ENCODE data around the gene CIDEB. TPM values are rescaled to one million over a fixed set of nuclear protein-coding genes. Genes with fewer than 3 reads are reported as not detected.

Gene CIDEB
- total RNA-seq, 1 donor from 2014 or later: 16.4 TPM

DNA sequence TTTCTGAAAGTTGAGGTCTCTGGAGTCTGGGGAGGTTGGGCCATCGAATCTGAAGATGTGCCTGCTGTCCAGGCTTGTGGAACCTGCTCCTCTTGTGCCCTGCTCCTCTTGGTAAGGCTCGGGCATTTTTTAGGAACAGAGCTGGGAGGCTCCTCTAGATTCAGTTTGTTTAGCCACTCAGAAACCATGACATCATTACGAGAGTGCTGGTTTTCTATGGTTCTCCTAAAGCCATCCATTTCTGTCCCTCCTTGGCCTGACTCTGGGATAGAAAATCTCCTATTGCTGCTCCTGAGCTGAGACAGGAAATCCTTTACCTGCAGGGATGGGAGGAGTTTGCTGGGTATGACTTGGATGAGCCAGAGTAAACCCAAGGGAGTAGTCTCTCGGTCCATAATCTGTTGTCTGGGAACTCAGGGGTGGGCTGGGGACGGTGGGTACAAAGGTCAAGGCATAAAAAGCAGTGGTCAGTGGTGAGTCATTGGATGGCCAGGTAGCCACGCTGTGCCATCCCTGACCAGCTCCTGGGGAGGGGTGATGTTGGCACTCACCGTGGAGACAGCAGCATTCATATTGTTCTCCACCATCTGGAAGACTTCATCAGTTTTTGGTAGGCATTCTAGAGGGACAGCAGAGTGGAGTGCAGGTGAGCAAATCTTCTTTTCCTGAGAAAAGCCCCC, 29.5 kb upstream of the CIDEB start:
- Histone ChIP-seq H3K9me3 (no peaks in the 10 kb centered on the region), H3K36me3 (peaks cover 16% of the 10 kb centered on the region), H3K4me1 (peaks cover 59% of the 10 kb centered on the region), H3K27ac (no peak overlapping the region), H3K4me3 (no peak overlapping the region), H3K27me3 (ENCODE audit: low read depth) (peaks cover 15% of the 10 kb centered on the region)
- intact Hi-C loops (cut with DNase I): no loop called here
- DNase-seq (no peak), ATAC-seq (no peak)
- TF ChIP-seq, protein P1, sequence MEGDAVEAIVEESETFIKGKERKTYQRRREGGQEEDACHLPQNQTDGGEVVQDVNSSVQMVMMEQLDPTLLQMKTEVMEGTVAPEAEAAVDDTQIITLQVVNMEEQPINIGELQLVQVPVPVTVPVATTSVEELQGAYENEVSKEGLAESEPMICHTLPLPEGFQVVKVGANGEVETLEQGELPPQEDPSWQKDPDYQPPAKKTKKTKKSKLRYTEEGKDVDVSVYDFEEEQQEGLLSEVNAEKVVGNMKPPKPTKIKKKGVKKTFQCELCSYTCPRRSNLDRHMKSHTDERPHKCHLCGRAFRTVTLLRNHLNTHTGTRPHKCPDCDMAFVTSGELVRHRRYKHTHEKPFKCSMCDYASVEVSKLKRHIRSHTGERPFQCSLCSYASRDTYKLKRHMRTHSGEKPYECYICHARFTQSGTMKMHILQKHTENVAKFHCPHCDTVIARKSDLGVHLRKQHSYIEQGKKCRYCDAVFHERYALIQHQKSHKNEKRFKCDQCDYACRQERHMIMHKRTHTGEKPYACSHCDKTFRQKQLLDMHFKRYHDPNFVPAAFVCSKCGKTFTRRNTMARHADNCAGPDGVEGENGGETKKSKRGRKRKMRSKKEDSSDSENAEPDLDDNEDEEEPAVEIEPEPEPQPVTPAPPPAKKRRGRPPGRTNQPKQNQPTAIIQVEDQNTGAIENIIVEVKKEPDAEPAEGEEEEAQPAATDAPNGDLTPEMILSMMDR (IDR thresholded peaks at IDR 0.05): no peak

DNA sequence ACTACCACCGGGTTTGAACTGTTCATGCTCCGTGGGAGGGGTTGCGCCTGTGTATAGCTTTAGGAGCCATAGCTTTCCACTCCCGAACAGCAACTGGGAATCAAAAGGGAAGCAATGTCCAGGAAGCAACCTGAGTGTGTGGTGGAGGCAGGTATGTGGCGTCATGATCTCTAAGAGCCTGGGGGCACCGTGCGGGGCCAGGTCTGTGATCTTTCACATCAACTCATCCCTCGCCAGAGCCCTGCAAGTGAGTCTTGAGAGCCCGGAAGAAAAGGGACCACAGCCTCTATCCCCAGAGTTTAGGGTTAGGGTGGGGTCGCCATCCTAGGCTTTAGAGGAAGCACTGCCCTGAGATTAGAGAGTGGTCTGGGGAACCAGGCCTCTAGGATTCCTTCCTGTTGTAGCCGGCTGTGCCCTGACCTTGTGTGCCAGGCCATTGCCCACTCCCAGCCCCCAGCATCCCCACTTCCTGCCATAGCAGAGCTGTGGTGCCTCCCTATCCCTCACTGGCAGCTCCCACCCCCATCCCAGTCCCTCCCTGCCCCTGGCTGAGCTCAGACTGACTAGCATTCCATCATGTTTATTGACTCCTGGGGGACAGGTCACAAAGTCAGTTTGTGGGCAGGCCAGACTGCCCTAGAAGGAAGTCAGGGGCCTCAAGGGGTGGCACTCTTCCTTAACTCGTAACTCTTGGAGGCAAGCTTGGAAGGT, 27.8 kb upstream of the CIDEB start:
- DNase-seq: no peak
- Histone ChIP-seq H3K4me3 (peak overlapping the region; percentile 58), H3K27me3 (ENCODE audit: low read depth) (peaks cover 15% of the 10 kb centered on the region), H3K4me1 (peaks cover 68% of the 10 kb centered on the region), H3K27ac (peak overlapping the region; percentile 83), H3K36me3 (peaks cover 26% of the 10 kb centered on the region), H3K9me3 (no peaks in the 10 kb centered on the region)
- no peak for ATAC-seq
- TF ChIP-seq, protein P1 (IDR thresholded peaks at IDR 0.05): no peak
- intact Hi-C loops (cut with DNase I): no loop called here

DNA sequence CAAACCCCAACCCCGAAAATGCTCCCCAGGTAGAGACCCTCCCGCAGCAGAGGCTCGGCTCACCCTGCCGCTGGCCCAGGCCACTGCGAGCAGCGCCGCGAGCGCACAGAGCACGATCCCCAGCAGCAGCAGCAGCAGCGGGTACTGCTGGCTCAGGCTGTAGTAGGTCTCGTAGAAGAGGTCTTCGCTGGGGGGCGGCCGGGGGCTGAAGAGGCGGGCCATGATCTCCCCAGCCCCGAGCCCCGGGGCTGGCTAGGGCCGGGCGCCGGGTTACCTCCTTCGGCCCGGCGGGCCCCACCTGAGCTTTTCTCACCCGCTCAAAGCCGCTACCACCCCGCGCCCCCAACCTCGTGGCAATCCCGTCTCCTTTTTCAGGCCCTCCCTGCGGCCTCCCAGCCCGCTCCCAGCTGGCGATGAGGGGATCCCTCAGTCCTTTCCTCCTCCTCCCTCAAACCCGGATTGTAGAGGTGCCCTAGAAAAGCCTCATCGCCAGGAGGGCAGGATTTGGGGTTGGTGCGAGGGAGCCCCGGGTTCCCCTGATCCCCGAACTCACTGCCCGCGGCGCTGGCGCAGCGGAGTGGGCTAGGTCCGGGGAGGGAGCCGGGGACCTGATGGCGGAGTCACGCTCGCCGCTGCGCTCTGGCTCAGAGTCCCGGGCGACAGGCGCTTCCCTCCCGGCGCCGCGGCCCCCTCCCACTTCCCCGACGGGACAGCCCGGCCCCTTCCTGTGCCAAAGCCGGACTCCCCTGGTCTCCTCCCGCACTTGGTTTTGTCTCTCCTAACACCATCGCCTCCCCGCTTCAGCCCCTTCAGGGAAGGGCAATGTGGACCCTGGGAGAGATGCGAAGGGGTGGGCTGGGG, 26.9 kb upstream of the CIDEB start, which contains the start of gene ADCY4:
TSS of gene ADCY4 (minus strand) at position 641 of the 861 bp plus-strand sequence. CDS start at position 222, 419 bp downstream.
- peaks cover 15% of the 10 kb centered on the region for H3K27me3 ChIP-seq (ENCODE audit: low read depth)
- peaks cover 26% of the 10 kb centered on the region for H3K36me3 ChIP-seq
- no peaks in the 10 kb centered on the region for H3K9me3 ChIP-seq
- H3K4me3 ChIP-seq: peak within 1 kb of the TSS; percentile 58
- intact Hi-C loops (cut with DNase I): no loop called here
- peak within 1 kb of the TSS; percentile 83 for H3K27ac ChIP-seq
- H3K4me1 ChIP-seq: peaks cover 71% of the 10 kb centered on the region
- TF ChIP-seq, protein P1 (IDR thresholded peaks at IDR 0.05): no peak
- DNase-seq: peak; percentile 66
- ATAC-seq: peak in 1 of 2 donors; percentile 21

DNA sequence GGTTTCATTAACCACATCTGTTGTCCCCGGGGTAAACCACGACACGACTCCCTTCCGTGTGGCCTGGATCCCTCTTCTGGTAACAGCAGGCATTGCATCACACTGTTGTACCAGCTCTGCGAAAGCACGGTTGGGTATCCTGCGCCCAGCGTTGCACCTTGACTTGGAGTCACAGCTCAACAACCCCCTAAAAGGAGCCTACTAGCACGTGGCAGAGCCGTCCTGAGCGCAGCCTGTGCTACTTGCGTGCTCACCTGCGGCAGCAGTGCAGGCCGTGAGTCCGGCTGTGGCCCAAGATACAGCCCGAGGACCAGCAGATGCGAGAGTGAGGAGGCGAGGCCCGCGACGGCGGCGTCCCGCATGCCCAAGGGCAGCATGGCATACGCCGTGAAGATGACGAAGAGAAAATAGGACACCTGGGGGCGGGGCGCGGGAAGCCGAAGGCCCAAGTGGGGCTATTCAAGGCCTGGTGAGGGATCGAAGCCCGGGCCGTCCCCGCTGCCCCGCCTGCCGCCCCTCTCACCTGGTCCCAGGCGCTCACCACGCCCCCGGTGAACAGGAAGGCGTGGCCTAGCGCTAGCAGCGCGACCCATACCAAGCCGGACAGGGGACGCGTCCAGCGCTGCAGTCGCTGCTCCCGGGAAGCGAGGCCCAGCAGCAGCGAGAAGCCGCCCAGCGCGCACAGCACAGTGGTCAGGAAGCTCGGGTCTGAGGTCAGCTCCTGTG, 24.7 kb upstream of the CIDEB start:
- TF ChIP-seq, protein P1 (IDR thresholded peaks at IDR 0.05): peak; percentile 69
- Histone ChIP-seq H3K27ac (no peak overlapping the region), H3K9me3 (no peaks in the 10 kb centered on the region), H3K27me3 (ENCODE audit: low read depth) (peaks cover 15% of the 10 kb centered on the region), H3K4me3 (peak overlapping the region; percentile 58), H3K36me3 (peaks cover 17% of the 10 kb centered on the region), H3K4me1 (peaks cover 76% of the 10 kb centered on the region)
- ATAC-seq (peak; percentile 80 to 82), DNase-seq (peak; percentile 79)
- intact Hi-C loops (cut with DNase I): no loop called here
